PFSK-1 (cell line): Measurements from ENCODE around the gene DPYD.

ENCODE experiments used
- FOXP2 ChIP-seq: optimal IDR thresholded peaks from 2 replicates; pipeline ENCODE3; 2011; ENCODE audit warnings: borderline replicate concordance, control low read depth, inconsistent platforms; ENCODE audit not compliant: insufficient read depth; ENCODE audit errors: extremely low read length, extremely low read depth
- POLR2AphosphoS5 ChIP-seq: IDR thresholded peaks from 2 replicates; pipeline ENCODE4 v1.6.1; 2012; ENCODE audit warnings: low read depth, mild to moderate bottlenecking, control low read depth, low read length, moderate library complexity
- SIN3A ChIP-seq: IDR thresholded peaks from 2 replicates; pipeline ENCODE4 v1.6.1; 2012; ENCODE audit warnings: mild to moderate bottlenecking, low read length, moderate library complexity, borderline replicate concordance; ENCODE audit not compliant: insufficient read depth

GRCh38 chr1:97338347-97338746, 582.5 kb downstream of the DPYD start:
- no peak for TF ChIP-seq POLR2AphosphoS5
- TF ChIP-seq SIN3A, result no peak
- TF ChIP-seq FOXP2, result no peak
